GM12865 (cell line): ENCODE data around the gene PLAAT5.

Experiments
- DNase-seq: peaks from one replicate; pipeline ENCODE4 v3.0.0; 2010; ENCODE audit warnings: low read depth
- H3K4me3 ChIP-seq: 2 replicates; pipeline ENCODE4 v1.5.1; 2011; ENCODE audit warnings: mild to moderate bottlenecking, low read depth, low read length, control low read depth
- TF ChIP-seq, protein P1 (sequence below): IDR thresholded peaks from 2 replicates; pipeline ENCODE4 v1.5.1; 2011; ENCODE audit warnings: low read length, control low read depth, low read depth, inconsistent platforms; ENCODE audit not compliant: insufficient read depth; ENCODE audit errors: missing control alignments

PLAAT5 gene

DNA sequence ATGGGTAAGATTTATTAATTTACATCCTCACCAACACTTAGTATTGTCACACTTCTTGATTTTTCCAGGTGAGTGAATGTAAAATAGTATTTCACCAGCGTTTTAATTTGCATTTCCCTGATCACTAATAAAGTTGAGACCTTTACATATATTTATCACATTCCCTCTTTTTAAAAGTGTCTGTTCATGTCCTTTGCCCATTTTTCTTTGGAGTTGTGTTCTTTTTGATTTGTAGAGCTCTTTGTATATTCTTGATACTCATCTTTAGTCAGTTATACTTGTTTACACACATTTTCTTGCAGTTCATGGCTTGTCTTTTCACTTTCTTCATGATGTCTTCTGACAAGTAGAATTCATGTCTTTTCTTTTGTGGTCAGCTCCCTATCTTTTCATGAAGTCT is 2.2 kb upstream of the PLAAT5 start:
- no peak overlapping the region for H3K4me3 ChIP-seq
- TF ChIP-seq, protein P1, sequence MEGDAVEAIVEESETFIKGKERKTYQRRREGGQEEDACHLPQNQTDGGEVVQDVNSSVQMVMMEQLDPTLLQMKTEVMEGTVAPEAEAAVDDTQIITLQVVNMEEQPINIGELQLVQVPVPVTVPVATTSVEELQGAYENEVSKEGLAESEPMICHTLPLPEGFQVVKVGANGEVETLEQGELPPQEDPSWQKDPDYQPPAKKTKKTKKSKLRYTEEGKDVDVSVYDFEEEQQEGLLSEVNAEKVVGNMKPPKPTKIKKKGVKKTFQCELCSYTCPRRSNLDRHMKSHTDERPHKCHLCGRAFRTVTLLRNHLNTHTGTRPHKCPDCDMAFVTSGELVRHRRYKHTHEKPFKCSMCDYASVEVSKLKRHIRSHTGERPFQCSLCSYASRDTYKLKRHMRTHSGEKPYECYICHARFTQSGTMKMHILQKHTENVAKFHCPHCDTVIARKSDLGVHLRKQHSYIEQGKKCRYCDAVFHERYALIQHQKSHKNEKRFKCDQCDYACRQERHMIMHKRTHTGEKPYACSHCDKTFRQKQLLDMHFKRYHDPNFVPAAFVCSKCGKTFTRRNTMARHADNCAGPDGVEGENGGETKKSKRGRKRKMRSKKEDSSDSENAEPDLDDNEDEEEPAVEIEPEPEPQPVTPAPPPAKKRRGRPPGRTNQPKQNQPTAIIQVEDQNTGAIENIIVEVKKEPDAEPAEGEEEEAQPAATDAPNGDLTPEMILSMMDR, result no peak
- DNase-seq, result no peak

DNA sequence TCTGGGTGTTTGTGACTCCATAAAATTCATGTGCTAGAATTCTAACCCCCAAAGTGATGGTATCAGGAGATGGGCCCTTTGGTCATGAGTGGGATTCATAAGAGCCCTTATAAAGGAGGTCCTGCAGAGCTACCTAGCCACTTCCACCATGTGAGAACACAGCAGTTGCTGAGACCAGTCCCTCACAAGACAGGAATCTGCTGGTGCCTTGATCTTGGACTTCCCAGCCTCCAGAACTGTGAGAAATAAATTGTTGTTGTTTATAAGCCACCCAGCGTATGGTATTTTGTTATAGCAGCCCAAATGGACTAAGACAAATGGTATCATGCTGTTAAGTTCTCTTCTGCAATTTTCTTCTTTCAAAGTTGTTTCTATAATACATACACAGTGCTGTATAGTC is 1.5 kb upstream of the PLAAT5 start:
- H3K4me3 ChIP-seq, result no peak overlapping the region
- TF ChIP-seq, protein P1, result no peak
- DNase-seq, result no peak

DNA sequence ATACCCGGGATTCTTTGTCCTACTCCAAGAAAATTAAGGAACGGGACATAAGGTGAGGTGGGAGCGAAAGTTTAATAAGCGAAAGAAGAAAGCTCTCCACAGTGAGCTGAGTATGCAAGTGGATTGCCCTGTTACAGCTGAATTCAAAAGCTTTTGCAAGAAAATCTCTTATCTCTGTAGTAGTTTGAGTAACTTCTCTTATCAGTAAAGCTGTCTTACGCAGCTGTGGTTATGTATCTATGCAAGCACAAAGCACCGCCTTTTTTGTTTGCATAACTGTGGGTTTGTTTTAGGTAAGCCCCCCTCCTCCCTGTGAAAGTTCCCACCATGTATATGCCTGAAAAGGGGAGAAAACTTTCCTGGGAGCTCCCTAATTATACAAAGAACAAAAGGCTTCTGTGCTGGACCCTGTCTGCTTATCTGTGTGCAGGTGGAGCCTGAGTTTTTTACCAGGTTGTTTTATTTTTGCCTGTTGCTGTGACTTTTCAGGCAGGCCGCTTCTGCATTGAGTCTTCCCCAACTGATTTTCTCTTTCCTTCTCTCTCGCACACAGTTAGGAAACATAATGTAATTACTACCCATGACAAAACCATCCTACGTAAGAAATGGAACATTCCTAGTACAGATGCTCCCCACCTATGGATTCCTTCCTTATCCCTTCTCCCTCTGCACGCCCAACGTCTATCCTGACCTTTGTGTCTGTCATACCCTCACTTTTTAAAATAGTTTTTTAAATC is 837 bp upstream of the PLAAT5 start:
- TF ChIP-seq, protein P1, result no peak
- DNase-seq, result peak; percentile 4
- no peak overlapping the region for H3K4me3 ChIP-seq

DNA sequence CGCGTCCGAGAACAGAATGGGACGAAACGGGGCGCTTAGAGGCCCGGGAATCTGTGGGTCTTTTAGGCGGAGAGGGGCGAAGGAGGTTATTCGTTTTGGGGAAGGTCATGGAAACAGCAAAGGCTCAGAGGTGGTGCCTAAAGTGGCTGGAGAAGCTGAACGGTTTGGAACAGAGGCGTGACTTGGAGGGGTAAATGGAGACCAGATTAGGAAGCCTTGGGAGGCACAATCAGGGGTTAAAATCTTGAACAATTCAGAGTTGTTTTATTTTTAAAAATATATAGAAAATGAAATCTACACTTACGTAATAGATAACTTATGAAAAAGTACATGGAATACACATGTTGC is 247 bp upstream of the PLAAT5 start:
- TF ChIP-seq, protein P1, result no peak
- H3K4me3 ChIP-seq, result peak overlapping the region; percentile 36
- DNase-seq, result no peak

DNA sequence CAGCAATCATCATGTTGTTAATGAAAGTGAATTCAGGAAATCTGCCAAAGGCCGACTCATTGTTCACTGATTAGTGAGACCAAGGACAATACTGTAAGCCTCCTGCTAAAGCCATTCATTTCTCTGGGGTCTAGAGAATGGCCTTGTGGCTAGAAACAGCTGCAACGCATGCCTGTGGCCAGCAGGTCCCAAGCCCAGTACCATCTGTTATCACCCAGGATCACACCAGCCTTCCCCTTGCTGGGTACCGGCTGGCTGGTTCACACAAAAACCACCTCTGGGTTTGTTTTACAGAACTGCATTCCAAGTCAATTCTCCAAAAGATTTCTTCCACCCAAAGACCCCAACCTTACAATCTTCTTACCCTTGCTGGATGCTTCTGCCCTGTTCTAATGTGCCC is 1.1 kb downstream of the PLAAT5 start:
- DNase-seq, result peak; percentile 12
- TF ChIP-seq, protein P1, result no peak
- H3K4me3 ChIP-seq, result no peak overlapping the region

DNA sequence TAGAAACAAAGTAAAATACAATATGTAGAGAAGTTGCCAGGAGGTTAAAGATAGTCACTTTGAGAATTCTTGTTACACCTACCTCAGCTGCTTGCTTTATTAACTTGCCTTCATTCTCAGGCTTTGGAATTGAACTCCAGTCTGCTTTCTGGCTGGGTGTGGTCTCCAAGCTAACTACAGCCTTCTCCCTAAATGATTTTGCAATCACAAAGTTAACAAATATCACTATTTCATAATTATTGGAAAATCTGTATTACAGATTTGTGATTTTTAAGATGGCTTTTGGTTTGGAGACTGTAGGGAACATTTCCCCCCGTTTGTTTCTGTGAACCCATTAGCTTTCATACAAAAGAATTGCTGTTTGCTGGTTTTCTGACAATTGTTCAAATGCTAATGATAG is 2.2 kb downstream of the PLAAT5 start:
- H3K4me3 ChIP-seq, result no peak overlapping the region
- TF ChIP-seq, protein P1, result no peak
- DNase-seq, result no peak

DNA sequence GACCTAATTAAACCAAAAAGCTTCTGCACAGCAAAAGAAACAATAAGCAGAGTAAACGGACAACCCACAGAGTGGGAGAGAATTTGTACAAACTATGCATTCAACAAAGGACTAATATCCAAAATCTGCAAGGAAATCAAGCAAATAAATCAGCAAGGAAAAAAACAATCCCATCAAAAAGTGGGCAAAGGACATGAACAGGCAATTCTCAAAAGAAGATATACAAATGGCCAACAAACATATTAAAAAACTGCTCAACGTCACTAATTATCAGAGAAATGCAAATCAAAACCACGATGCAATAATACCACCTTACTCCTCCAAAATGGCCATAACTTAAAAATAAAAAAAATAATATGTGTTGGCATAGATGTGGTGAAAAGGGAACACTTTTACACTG is 5.2 kb downstream of the PLAAT5 start:
- TF ChIP-seq, protein P1, result no peak
- no peak overlapping the region for H3K4me3 ChIP-seq

More for the DNA sequence above, 5.2 kb downstream of the PLAAT5 start:
- no peak for DNase-seq
